ENCODE results near the gene PDLIM3.

GRCh38 chr4:185567381-185568376, 32.4 kb upstream of the PDLIM3 start:
- TF ChIP-seq CTCF (conservative IDR thresholded peaks at IDR 0.05; ENCODE audit: low read depth, low read length) (no peak), EZH2phosphoT487 (IDR thresholded peaks at IDR 0.05; ENCODE audit: borderline replicate concordance, low read length) (no peak), EZH2 (IDR thresholded peaks at IDR 0.05; ENCODE audit: low read length, unreplicated experiment) (no peak)

Measured in PC-3 (cell line).